GM12874 (cell line): ENCODE results near the gene CFAP210.

Source experiments
- CTCF ChIP-seq: IDR thresholded peaks from 2 replicates; pipeline ENCODE4 v1.5.1; 2011; ENCODE audit warnings: low read depth, mild to moderate bottlenecking, control low read depth, low read length, moderate library complexity; ENCODE audit not compliant: insufficient read depth

The CFAP210 gene

GRCh38 chr2:169711751-169712509 lies 17.7 kb upstream of the CFAP210 start:
- TF ChIP-seq CTCF = no peak

GRCh38 chr2:169709981-169710380 lies 15.8 kb upstream of the CFAP210 start:
- no peak for TF ChIP-seq CTCF

- TF ChIP-seq CTCF = no peak
Measured at GRCh38 chr2:169709331-169709730, 15.1 kb upstream of the CFAP210 start.

- no peak for TF ChIP-seq CTCF
Measured at GRCh38 chr2:169707626-169708025, 13.4 kb upstream of the CFAP210 start.

- TF ChIP-seq CTCF = no peak
Measured at GRCh38 chr2:169705927-169706326, 11.7 kb upstream of the CFAP210 start.

- TF ChIP-seq CTCF = no peak
Measured at GRCh38 chr2:169704160-169704708, 10.0 kb upstream of the CFAP210 start.

GRCh38 chr2:169702996-169703395 lies 8.8 kb upstream of the CFAP210 start:
- TF ChIP-seq CTCF = no peak
